ENCODE data around the gene CEP112.

CEP112 gene

DNA sequence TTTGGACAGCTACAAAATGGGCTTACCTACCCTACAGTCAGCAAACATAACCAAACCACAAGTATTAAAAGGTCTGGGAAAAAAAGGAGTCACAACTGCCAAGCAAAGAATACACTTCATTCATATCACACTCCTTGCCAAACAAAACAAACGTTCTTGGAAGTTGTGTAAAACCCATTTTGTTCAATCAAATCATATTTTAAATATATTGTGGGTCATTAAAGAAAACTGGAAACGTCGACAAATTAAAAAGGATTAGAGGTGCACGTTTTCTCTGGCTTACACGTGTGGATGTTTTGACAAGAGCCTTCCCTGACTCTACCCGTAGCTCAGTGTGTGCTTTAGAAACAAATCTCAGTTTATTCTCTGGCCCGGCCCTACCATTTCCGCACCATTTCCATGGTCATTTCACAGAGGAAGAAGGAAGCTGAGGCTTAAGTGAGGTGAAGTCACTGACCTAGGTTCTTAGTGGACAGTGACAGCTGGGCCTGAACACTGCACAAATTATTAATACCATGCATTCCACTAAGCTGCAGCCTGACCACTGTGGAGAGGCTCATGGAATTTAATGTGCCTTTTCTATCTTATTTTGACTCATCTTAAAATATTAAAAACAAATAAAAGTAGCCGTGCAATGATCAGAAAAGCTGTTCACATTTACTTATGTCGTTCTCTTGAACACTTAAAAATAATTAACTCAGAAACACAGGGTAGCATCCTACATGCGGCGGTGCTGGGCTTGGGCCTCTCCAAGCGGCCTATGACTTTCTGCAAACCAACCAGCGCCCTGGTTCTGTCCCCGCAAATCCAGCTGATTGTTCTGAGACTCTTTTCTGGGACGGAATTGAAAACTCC is 968 bp downstream of the CEP112 start:
- Histone ChIP-seq H2AFZ (ENCODE audit: low read depth, low read length) (peak overlapping the region; percentile 99), H3K9me3 (ENCODE audit: low read length) (no peaks in the 10 kb centered on the region), H3K4me1 (ENCODE audit: insufficient read depth, low read length) (peaks cover 19% of the 10 kb centered on the region), H3K27me3 (ENCODE audit: insufficient read depth, low read length) (no peaks in the 10 kb centered on the region), H3K4me3 (ENCODE audit: low read length) (peak overlapping the region; percentile 90), H3K36me3 (ENCODE audit: insufficient read depth, low read length) (peaks cover 4% of the 10 kb centered on the region)

- Histone ChIP-seq H3K9me3 (ENCODE audit: low read length) (peaks cover 3% of the 10 kb centered on the region), H3K4me3 (ENCODE audit: low read length) (no peak overlapping the region), H3K4me1 (ENCODE audit: insufficient read depth, low read length) (peaks cover 18% of the 10 kb centered on the region), H3K36me3 (ENCODE audit: insufficient read depth, low read length) (peaks cover 8% of the 10 kb centered on the region), H3K27me3 (ENCODE audit: insufficient read depth, low read length) (no peaks in the 10 kb centered on the region), H2AFZ (ENCODE audit: low read depth, low read length) (no peak overlapping the region)
These were observed 4.2 kb downstream of the CEP112 start for GRCh38 chr17:66187718-66188117.

DNA sequence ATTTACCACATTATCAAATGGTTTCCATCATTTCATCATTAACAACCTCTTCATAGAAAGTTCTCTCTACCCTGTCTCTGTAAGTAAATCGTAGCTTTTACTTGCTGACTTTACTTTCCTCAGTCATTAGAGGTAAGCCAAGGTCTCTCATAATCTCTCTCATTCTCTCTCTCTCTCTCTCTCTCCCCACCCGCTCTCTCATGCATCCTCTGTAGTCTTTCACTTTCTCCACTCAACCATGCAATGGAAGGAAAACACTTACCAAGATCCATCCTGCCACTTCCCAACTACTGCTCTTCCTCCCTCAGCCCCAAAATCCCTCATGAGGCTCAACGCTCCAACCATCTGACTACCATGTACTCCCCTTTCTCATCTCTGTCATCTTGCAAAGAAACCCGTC is 6.1 kb downstream of the CEP112 start:
- Histone ChIP-seq H3K36me3 (ENCODE audit: insufficient read depth, low read length) (peaks cover 26% of the 10 kb centered on the region), H2AFZ (ENCODE audit: low read depth, low read length) (no peak overlapping the region), H3K27me3 (ENCODE audit: insufficient read depth, low read length) (no peaks in the 10 kb centered on the region), H3K4me1 (ENCODE audit: insufficient read depth, low read length) (peaks cover 12% of the 10 kb centered on the region), H3K4me3 (ENCODE audit: low read length) (no peak overlapping the region), H3K9me3 (ENCODE audit: low read length) (peaks cover 6% of the 10 kb centered on the region)

GRCh38 chr17:66184392-66184791 is 7.5 kb downstream of the CEP112 start:
- Histone ChIP-seq H2AFZ (ENCODE audit: low read depth, low read length) (no peak overlapping the region), H3K9me3 (ENCODE audit: low read length) (peaks cover 9% of the 10 kb centered on the region), H3K4me1 (ENCODE audit: insufficient read depth, low read length) (no peaks in the 10 kb centered on the region), H3K36me3 (ENCODE audit: insufficient read depth, low read length) (peaks cover 34% of the 10 kb centered on the region), H3K27me3 (ENCODE audit: insufficient read depth, low read length) (no peaks in the 10 kb centered on the region), H3K4me3 (ENCODE audit: low read length) (no peak overlapping the region)

GRCh38 chr17:66183529-66183928 is 8.4 kb downstream of the CEP112 start:
- H2AFZ ChIP-seq (ENCODE audit: low read depth, low read length): no peak overlapping the region
- H3K27me3 ChIP-seq (ENCODE audit: insufficient read depth, low read length): no peaks in the 10 kb centered on the region
- H3K36me3 ChIP-seq (ENCODE audit: insufficient read depth, low read length): peaks cover 38% of the 10 kb centered on the region
- H3K4me3 ChIP-seq (ENCODE audit: low read length): no peak overlapping the region
- peaks cover 9% of the 10 kb centered on the region for H3K9me3 ChIP-seq (ENCODE audit: low read length)
- H3K4me1 ChIP-seq (ENCODE audit: insufficient read depth, low read length): no peaks in the 10 kb centered on the region

DNA sequence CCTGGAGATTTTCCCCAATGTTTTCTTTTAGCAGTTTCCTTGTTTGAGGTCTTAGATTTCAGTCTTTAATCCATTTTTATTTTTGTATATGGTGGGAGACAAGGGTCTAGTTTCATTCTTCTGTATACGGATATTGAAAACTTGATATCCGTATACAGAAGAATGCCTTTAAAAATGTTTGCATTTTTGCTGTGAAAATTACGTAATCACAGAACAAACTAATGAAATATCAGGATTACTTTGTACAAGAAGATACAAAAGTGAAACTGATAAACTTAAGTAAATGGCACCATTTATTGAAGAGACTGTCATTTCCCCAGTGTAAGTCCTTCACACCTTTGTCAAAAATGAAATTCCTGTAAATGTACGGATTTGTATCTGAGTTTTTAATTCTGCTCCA is 13.3 kb downstream of the CEP112 start:
- peaks cover 6% of the 10 kb centered on the region for H3K9me3 ChIP-seq (ENCODE audit: low read length)
- H3K4me1 ChIP-seq (ENCODE audit: insufficient read depth, low read length): no peaks in the 10 kb centered on the region
- H2AFZ ChIP-seq (ENCODE audit: low read depth, low read length): no peak overlapping the region
- peaks cover 55% of the 10 kb centered on the region for H3K36me3 ChIP-seq (ENCODE audit: insufficient read depth, low read length)
- H3K4me3 ChIP-seq (ENCODE audit: low read length): no peak overlapping the region
- no peaks in the 10 kb centered on the region for H3K27me3 ChIP-seq (ENCODE audit: insufficient read depth, low read length)

GRCh38 chr17:66177048-66177447 is 14.9 kb downstream of the CEP112 start:
- peaks cover 52% of the 10 kb centered on the region for H3K36me3 ChIP-seq (ENCODE audit: insufficient read depth, low read length)
- peaks cover 6% of the 10 kb centered on the region for H3K9me3 ChIP-seq (ENCODE audit: low read length)
- H3K4me1 ChIP-seq (ENCODE audit: insufficient read depth, low read length): no peaks in the 10 kb centered on the region
- H2AFZ ChIP-seq (ENCODE audit: low read depth, low read length): no peak overlapping the region
- no peaks in the 10 kb centered on the region for H3K27me3 ChIP-seq (ENCODE audit: insufficient read depth, low read length)
- no peak overlapping the region for H3K4me3 ChIP-seq (ENCODE audit: low read length)

DNA sequence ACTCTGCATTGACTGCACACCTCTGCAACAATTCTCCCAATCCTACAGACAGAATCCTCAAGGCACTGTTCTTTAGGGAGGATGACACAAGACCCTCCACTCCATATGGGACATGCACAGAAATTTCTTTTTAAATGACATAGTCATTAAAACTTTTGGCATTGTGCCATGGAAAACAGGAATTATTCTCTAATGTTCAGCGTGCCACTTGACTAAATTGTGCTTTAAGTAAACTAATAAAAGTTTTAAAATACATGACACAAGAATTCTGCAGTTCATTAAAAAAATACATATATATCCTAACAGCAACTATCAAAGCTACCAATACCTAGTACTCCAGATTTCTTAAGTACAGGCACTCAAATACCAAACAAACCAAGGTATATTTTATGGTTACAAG is 16.0 kb downstream of the CEP112 start:
- Histone ChIP-seq H3K4me1 (ENCODE audit: insufficient read depth, low read length) (no peaks in the 10 kb centered on the region), H2AFZ (ENCODE audit: low read depth, low read length) (no peak overlapping the region), H3K36me3 (ENCODE audit: insufficient read depth, low read length) (peaks cover 42% of the 10 kb centered on the region), H3K27me3 (ENCODE audit: insufficient read depth, low read length) (no peaks in the 10 kb centered on the region), H3K4me3 (ENCODE audit: low read length) (no peak overlapping the region), H3K9me3 (ENCODE audit: low read length) (peaks cover 3% of the 10 kb centered on the region)

- no peaks in the 10 kb centered on the region for H3K27me3 ChIP-seq (ENCODE audit: insufficient read depth, low read length)
- H2AFZ ChIP-seq (ENCODE audit: low read depth, low read length): no peak overlapping the region
- H3K4me1 ChIP-seq (ENCODE audit: insufficient read depth, low read length): peaks cover 2% of the 10 kb centered on the region
- H3K4me3 ChIP-seq (ENCODE audit: low read length): no peak overlapping the region
- H3K9me3 ChIP-seq (ENCODE audit: low read length): no peaks in the 10 kb centered on the region
- peaks cover 38% of the 10 kb centered on the region for H3K36me3 ChIP-seq (ENCODE audit: insufficient read depth, low read length)
These were observed 19.2 kb downstream of the CEP112 start for GRCh38 chr17:66172691-66173223.

DNA sequence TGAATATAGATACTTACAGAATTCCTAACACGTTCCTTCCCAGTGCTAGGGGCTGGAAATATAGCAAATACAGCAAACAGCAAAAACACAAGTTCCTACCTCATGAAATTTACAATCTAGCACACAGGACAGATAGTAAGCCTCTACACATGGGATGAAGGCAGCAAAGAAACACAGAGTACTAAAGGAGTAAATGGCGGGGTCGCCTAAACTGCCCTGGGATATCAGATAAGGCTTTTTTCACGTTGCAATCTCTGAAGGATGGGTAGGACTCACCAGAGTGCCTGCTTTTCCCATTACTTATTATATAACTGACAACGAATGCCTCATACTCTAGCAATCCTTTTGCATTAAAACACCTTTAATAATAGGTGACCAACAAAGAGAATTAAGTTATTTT is 19.8 kb downstream of the CEP112 start:
- H3K9me3 ChIP-seq (ENCODE audit: low read length): no peaks in the 10 kb centered on the region
- no peak overlapping the region for H2AFZ ChIP-seq (ENCODE audit: low read depth, low read length)
- H3K36me3 ChIP-seq (ENCODE audit: insufficient read depth, low read length): peaks cover 38% of the 10 kb centered on the region
- no peak overlapping the region for H3K4me3 ChIP-seq (ENCODE audit: low read length)
- no peaks in the 10 kb centered on the region for H3K27me3 ChIP-seq (ENCODE audit: insufficient read depth, low read length)
- H3K4me1 ChIP-seq (ENCODE audit: insufficient read depth, low read length): peaks cover 8% of the 10 kb centered on the region

DNA sequence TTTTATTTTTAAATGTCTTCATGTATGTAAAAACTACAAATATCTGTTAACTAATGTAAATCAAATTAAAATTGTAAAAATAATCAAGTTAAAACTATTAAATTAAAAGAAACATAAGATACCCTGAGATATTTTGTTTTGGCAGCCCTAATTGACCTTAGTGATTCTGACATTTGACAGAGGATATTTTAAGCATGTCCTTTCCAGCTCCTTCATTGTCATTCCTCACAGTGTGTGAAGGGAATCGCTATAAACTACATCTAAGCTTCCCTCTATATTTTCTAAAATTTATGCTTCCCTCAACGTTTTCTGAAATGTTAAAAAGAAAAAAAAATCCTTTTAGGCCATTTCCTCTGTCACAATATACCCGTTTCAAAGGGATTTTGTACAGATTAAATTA is 20.2 kb downstream of the CEP112 start:
- Histone ChIP-seq H3K4me1 (ENCODE audit: insufficient read depth, low read length) (peaks cover 12% of the 10 kb centered on the region), H3K9me3 (ENCODE audit: low read length) (no peaks in the 10 kb centered on the region), H2AFZ (ENCODE audit: low read depth, low read length) (no peak overlapping the region), H3K27me3 (ENCODE audit: insufficient read depth, low read length) (no peaks in the 10 kb centered on the region), H3K36me3 (ENCODE audit: insufficient read depth, low read length) (peaks cover 38% of the 10 kb centered on the region), H3K4me3 (ENCODE audit: low read length) (no peak overlapping the region)

GRCh38 chr17:66171172-66171571 is 20.8 kb downstream of the CEP112 start:
- Histone ChIP-seq H3K4me1 (ENCODE audit: insufficient read depth, low read length) (peaks cover 12% of the 10 kb centered on the region), H3K4me3 (ENCODE audit: low read length) (no peak overlapping the region), H3K27me3 (ENCODE audit: insufficient read depth, low read length) (no peaks in the 10 kb centered on the region), H2AFZ (ENCODE audit: low read depth, low read length) (no peak overlapping the region), H3K36me3 (ENCODE audit: insufficient read depth, low read length) (peaks cover 38% of the 10 kb centered on the region), H3K9me3 (ENCODE audit: low read length) (no peaks in the 10 kb centered on the region)

DNA sequence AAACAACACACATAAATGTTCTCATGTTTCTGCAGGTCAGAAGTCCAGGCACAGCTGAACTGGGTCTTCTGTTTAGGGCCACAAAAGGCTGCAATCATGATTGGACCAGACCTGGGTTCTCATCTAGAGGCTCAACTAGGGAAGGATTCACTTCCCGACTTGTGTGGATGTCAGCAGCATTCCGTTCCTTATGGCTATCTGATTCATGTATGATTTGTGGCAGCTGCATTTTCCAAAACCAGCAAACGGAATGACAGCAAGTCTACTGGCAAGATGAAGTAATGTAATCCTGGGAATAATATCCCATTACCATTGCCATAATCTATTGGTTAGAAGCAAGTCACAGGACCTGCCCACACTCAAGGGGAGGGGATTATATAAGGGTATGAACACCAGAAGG is 22.1 kb downstream of the CEP112 start:
- Histone ChIP-seq H3K36me3 (ENCODE audit: insufficient read depth, low read length) (peaks cover 28% of the 10 kb centered on the region), H3K9me3 (ENCODE audit: low read length) (no peaks in the 10 kb centered on the region), H2AFZ (ENCODE audit: low read depth, low read length) (no peak overlapping the region), H3K27me3 (ENCODE audit: insufficient read depth, low read length) (no peaks in the 10 kb centered on the region), H3K4me3 (ENCODE audit: low read length) (no peak overlapping the region), H3K4me1 (ENCODE audit: insufficient read depth, low read length) (peaks cover 12% of the 10 kb centered on the region)
